Stimulated activated CD4-positive, alpha-beta T cell treated with anti-CD3 and anti-CD28 coated beads, Interleukin-12 subunit alpha, Interleukin-12 subunit beta, amount 100 ng/mL, for 4 hours (primary cell): Measurements from ENCODE around the gene CRYBG1.

Experiments
- DNase-seq: peaks from one replicate; pipeline ENCODE4 v3.0.0-alpha.2; 2020

The CRYBG1 gene

DNA sequence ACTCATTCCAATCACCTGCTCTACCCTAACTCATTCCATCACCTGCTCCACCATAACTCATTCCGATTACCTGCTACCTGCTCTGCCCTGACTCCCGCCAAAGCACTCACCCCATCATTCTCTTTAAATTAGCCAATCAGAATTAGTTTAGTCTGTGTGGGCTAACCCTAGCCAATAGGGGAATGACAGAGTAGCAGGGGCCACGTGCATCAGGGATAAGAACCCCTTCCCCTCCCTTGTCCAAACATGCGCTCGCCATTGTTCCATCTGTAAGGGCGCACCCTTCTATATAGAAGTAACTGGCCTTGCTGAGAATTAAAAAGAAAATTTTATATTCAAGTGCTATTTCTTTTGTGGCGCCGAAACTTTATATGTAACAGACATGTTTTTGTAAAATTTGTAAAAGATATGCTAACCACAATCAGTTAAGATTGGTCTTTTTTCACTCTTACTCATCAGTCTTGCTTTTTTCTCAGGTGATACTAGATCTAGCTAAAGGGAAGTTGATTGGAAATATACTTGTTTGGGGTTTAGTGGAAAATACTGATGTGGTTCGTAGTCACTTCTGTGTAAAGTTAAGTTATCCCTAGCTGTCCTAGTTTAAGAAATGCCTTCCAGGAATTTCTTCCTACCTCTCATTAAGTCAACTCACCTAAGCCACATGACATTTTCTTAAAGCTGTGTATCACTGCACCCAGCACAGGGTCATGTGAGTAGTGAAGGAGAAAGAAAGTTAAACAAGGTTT, 252.3 kb downstream of the CRYBG1 start:
- no peak for DNase-seq

DNA sequence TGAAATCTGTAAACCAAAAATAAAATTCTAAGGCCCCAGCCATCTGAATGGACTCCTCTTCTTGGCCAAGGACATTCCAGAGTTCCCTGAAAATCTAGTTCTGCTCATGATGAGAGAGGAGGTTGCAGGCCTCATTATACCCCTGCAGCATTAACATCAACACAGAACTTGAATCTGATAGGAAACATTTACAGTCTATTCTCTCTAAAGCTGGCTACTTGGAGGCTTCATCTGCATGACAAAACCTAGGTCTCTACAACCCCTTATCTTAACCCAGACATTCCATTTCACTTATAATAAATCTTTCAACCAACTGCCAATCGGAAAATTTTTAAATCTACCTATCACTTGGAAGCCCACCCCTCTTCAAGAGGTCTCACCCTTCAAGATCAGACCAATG, 253.1 kb downstream of the CRYBG1 start:
- no peak for DNase-seq

DNA sequence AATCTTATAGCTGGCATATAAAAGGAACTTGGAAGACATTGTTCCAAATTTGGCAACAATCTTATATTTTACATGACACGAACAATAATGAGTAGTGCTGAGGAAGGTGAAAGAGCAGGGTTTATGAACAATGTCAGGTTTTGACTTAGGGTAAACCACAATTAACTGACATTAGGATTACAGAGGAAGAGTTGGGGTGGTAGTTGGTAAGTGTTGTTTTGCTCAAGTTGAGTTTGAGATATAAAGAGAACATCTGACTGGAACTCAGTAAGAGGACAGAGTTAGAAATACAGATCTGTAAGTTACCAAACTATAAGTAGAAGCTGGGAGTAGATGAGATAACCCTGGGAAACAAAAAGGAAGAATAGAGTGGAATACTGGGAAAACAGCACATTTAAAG, 253.6 kb downstream of the CRYBG1 start:
- DNase-seq, result no peak

DNA sequence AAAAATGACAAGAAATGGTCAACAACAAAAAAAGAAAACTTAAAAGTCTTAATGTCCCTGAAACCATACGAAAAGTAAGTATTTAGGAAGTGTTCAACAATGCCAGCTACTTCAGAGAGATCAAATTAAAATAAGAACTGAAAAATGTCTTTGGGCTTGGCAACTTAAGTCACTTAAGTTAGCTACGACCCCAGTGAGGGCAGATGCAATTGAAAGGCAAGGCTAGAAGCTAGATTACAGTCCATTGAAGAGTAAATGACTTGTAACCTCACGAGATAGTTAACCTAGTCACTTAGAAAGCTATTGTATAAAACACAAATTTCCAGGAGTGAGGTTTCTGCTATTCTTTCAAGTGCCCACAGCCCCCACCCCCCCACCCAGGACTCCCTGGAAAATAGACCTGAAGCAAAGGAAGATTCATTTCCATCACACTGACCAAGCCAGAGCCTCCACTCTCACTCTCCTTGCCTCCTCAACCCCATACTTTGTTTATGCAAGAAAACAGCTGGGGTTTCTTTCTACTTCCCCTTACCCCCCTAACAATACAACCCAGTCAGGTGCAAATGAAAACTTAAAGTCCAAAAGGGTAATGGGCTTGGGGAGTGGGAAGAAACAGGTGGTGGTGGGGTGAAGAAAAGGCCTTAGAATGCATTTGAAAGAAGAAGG, 254.2 kb downstream of the CRYBG1 start:
- DNase-seq, result no peak

DNA sequence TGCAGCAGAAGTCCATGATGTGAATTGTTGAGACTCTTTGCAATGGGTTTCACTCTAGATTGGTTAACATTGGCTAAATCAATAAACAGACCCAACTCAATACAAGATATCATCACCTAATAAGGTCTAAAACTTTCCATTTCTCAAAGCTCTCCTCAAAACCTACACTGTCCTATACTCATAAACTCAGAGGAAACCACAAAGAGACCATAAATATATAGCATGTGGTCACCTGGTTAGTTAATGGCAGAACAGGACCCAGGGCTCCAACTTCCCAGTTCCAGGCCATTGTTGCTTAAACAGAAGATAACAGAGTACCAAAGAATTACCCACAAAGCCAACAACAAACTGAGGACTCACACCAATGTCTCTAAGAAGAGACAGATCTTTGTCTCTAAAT, 256.8 kb downstream of the CRYBG1 start:
- no peak for DNase-seq

- DNase-seq, result no peak
These were observed 257.3 kb downstream of the CRYBG1 start for GRCh38 chr6:106617857-106618256.

- DNase-seq, result no peak
These were observed 257.8 kb downstream of the CRYBG1 start for GRCh38 chr6:106618324-106618723.

DNA sequence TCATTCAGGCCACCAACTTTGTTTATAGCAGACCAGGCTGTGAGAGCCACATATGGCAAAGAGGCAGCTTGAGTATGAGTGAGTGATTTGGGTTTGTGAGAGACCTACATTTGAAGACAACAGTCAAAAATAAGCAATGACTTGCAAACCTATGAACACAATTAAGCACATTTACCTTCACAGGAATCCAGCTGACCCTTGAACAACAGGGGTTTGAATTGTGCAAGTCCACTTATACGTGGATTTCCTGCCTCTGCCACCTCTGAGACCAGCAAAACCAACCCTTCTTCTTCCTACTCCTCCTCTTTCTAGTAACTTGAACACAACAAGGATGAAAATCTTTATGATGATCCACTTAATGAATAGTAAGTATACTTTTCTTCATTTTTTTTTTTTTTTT, 258.7 kb downstream of the CRYBG1 start:
- DNase-seq, result no peak

DNA sequence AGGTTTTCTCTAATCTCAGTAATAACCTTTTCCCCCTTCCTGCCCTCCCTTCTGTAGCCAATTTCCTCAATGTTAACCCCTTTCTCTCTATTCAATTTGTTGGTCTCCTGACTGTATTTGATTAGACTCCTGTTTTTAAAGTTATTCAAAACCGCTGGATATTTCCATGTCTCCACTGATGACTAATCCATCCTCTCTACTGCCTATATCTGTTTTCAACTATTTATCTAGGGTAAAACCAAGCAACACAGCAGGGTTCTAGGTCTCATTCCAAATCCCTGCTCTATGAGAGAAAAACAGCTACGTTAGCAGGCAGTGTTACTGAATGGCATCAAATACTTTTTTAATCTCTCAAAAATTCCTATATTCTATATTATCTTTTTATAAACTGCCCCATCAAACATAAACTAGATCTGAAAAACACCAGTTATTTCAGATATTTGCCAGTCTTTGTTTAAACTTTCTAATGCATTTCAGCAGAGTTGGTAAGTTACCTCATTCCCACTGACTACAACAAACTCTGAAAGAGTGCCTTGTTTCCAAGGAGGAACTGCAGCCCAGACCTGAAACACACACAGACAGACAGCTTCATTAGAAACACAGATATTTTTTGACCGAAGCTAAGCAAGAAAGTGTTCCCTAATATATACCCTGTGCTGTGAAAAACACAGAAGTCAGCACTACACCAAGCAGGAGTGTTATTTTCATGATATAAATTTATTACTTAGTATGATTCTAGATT, 260.6 kb downstream of the CRYBG1 start:
- DNase-seq, result no peak
